CD4-positive, alpha-beta T cell treated with Interleukin-1 beta for 1 hour (primary cell): Measurements from ENCODE around the gene ATP5F1E.

Source experiments
- DNase-seq, 2 donors: peaks; one replicate each; pipeline ENCODE4 v3.0.0-alpha.2; 2020 to 2022

Gene ATP5F1E

DNA sequence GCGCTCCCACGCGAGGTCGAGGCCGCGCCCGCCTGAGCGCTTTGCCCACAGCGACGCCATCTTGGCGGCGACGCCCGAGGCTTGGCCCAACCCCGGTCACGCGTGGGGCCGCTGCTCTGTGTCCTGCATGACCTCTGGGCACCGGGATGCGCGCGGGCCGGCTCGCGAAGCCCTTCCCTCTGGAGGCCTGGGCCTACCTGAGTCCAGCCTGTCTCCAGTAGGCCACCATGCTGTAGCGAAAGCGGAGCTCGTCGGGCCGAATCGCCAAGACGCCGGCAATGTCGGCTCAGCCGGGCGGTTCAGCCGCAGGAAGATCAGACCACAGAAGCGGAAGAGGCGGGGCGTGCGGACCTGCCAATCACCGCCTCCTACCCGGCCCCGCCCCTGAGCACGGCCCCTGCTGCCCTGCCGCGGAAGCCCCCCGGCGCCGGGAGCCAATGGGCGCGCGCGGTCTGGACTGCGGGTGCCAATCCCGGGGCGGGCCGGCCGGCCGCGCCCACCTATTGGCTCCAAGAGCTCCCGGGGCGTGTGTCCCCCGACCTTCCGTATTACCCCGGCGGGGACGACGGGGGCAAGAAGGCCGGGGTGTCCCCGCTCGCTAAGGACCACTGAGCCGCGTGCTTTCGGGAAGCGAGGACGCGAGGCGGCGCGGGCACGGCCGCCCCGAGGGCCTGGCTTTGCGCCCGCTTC, at the start of gene ATP5F1E:
TSS of gene ATP5F1E (minus strand) at position 313 of the 690 bp plus-strand sequence. CDS start at position 229, 84 bp downstream.
- peak; percentile 98 for DNase-seq

DNA sequence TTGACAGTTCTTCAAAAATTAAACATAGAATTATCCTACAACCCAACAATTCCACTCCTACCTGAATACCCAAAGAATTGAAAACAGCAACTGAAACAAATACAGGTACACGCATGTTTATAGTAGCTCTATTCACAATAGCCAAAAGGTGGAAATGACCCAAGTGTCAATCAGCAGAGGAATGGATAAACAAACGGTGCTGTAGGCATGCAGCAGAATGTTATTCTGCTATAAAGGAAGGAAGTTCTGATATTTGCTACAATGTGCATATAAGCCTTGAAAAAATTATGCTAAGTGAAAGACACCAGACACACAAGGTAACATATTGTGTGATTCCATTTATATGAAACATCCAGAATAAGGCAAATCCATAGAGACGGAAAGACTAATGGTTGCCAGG, 48.9 kb upstream of the ATP5F1E start:
- no peak for DNase-seq

DNA sequence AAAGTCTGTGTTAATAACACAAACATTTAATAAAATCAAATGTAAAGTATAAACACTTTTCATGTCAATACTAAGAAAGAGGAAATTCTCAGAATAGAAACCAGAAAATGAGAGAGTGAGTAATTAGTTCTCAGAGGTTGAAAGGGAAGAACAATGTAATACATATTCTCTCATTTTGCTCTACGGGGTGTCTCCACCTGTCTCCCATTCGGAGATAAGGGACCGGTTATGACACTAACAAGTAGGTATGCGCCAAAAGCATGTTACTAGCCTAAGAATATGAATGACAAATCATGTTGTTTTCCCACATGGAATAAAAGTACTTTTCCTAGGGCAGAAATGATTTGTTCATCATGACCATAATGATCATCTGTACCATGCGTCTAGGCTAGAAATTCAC, 46.1 kb upstream of the ATP5F1E start:
- no peak for DNase-seq

DNA sequence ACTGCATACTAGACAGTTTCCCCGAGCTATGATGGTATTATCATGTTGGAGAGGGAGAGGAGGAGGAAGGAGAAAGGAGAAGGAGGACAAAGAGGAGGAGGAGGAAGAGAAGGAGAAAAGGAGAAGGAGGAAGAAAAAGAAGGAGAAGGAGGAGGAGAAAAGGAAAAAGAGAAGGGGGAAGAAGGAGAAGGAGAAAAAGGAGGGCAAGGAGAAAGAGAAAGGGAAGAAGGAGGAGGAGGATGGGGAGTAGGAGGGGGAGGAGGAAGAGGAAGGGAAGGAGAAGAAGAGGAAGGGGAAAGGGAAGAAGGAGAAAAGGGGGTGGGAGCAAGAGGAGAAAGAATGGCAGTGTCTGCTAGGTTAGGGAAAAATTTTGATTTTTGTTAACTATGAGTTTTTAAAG, 45.6 kb upstream of the ATP5F1E start:
- no peak for DNase-seq

DNA sequence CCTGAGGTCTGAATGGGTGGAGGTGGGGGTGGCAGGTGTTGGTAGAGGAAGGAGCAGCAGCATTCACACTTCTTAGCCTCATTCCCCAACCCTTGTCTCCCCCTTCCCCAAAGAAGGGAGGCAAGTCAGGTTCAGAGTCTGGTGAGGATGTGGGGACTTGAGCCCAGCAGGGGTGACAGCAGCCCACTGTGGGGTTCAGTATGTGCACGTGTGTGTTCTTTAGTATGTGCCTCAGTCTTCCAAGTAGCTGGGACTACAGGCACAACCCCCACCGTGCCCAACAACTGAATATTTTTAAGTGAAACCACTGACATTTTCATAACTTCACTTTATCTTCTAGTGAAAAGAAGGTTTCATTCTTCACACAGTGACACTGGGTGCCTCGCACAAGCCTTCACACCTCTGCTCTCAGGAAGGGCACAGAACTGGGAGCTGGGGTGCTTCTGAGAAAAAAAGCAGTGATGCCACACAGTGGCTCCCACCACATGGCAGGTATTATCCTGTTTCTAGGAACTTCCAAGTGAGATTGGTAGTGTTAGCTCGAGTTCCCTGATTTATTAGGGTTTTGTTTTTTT, 43.9 kb upstream of the ATP5F1E start:
- no peak for DNase-seq

DNA sequence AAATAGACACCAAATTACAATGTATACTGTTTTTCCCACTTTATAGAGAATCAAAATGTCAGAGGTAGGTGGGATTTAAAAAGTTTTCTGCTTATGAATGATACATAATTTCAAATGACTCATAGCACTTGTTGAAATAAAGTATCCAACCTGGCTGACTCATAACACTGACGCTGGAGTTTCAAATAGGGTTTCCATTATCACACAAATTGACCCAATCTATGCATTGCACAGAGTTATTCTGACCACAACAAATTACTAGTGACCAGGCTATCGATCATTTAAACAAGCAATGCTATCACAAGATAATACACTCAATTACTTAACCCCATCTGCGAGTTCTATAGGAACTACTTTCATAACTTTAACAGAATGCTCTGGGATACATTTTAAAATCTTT, 42.3 kb upstream of the ATP5F1E start:
- no peak for DNase-seq

DNA sequence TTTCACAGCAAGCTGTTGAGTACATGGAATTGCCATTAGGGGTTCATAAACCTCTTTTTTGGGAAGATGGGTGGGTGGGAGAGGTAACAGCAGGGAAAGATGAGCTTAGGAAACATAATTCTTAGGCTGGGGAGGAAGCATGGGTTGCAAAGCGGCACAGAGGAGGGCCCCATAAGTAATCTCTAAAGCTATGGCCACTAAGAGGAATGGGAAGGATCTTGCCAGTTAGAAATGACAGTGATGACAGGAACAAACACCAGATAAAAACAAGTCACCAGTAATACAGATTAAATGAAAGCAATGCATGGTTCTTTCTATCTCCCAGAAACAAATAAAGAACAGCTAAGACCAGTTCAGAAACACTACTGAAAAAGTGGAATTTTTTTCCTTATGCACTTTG, 41.4 kb upstream of the ATP5F1E start:
- DNase-seq: no peak

DNA sequence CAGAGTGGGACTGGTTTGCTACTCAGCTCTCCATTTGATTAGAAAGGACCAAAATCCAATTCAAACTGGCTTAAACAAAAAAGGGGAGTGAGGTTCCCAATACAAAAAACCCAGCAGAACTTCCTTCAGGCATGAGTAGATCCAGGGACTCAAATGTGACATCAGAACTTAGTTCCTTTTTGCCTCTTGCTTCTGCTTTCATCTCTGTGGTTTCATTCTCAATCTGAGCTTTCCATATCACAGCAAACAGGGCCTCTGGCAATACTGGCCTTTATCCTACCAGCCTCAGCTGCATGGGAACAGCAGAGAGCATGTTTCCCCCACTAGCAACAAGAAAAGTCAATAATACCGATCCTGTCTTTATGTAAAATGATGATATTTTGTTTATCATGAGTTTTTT, 39.1 kb upstream of the ATP5F1E start:
- DNase-seq: no peak

DNA sequence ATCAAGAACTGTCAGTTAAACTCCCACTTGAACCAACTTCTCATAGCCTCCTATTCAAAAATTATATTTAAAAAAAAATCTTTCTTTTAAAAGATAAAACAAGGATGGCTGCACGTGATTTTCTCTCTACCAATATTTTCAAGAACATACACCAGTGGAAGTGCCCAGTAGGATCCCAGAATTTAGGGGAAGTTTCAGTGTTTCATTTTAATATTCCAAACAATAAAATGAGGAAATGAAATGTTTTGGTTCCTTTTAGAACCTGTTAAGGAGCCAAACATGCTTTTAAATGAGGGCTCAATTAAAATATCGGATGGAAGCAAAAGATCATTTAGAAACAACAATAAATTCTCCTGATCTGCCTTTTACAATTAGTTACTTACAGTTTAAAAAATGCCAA, 36.9 kb upstream of the ATP5F1E start:
- no peak for DNase-seq

DNA sequence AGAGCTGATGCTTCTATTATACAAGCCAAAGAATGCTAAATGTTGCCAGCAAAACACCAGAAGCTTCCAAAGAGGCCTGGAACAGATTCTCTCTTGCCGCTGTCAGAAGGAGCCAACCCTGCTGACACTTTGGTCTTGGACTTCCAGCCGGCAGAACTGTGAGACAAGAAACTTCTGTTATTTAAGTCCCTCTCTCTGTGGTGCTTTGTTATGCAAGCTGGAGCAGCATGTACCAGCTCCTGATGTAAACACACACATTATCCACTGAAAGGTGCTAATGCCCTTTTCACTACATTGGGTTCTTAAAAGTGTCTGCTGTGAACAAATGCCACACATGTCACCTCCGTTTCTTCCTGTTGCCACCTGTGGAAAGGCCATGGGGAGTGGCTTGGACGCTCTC, 36.4 kb upstream of the ATP5F1E start:
- DNase-seq: no peak

DNA sequence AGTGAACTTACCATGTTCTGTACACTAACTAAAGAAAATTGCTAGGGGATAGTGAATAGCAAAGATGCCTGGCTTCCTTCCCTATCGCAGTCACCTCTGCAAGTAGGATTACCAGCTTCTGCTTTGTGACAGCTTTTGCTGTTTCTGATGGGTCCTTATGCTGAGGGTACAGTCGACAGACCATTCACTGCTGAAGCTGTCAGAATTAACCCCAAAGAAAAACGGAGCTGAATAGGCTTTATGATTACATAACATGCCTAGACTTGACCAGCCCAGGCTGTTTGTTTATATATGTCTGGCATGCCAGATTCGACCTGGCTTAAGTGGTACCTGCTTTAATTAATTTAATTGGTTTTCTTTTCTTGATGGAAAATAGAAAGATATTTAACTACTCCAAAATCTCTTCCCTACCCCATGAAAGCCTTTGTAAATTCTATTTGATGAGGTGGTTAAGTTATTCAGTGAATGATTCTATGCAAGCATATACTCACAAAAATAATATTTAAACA, 32.1 kb upstream of the ATP5F1E start:
- no peak for DNase-seq

DNA sequence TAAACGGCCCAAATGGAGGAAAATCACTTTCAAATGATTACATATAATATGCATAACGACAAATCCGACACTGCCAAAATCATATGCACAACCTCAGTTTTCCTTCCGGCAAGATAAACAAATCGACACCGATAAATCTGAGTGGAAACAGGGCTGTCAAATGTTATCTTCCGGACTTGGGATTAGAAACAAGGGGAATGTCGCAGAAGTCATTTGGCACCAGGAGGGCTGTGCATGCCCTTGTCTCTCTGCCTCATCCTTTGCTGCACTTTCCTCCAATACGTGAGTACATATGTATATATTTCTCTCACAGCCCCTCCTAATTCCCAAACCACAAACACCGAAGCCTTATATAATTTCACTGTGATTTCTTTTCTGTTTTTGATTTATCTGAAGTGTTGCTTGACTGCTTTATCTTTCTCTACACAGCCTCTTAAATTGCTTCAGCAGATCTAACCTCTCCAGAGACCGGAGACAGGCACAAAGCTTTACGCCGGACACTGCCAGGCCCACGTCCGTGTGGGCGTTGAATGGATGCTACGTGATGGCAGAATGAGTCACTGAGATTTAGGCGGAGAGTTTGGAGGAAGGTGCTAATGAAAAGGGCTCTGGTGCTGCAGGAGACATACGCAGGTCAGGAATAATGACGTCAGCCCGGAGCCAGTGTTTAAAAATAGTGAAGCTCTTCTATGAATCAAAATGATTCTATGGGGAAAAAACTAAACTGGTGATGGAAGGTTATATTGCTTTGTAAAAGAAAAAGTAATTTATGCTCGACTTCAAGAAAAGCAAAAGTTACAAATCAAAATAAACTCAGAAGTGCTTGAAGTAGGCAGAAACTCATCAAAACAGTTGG, 31.5 kb upstream of the ATP5F1E start:
- DNase-seq: no peak

DNA sequence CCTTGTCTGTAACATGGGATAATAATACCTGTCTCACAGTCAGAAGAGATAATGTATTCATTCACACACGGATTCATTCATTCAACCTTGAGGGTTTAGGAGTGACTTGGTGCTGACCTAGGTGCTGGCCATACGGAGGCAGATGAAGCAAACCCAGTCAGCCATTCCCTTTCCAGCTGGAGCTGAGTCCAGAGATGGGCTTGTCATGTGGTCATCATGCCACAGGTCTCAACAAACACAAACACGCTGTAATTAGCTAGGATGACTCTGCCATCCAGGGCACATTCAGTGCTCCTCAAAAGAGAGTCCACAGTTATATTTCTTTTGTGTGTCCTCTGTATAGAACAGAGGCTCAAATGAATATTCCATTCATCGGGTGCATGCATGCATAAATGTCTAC, 29.9 kb upstream of the ATP5F1E start:
- DNase-seq: no peak

DNA sequence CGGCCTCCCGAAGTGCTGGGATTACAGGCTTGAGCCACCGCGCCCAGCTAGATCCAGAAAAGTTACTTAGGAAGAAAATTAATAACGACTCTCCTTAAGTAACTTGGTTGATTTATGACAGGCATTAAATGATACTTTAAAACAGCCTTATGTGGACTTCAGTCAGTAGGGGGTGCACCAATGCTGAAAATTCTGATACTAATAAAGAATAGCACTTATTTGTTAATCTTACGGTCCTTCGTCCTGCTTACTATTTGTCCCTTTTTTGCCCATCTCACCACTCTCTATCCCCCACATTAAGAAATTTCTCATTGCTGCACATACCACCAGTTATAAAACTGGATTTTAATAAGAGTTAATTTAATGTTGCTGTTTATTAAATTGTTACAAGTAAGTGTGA, 23.2 kb upstream of the ATP5F1E start:
- peak in 1 of 2 donors; percentile 49 for DNase-seq

DNA sequence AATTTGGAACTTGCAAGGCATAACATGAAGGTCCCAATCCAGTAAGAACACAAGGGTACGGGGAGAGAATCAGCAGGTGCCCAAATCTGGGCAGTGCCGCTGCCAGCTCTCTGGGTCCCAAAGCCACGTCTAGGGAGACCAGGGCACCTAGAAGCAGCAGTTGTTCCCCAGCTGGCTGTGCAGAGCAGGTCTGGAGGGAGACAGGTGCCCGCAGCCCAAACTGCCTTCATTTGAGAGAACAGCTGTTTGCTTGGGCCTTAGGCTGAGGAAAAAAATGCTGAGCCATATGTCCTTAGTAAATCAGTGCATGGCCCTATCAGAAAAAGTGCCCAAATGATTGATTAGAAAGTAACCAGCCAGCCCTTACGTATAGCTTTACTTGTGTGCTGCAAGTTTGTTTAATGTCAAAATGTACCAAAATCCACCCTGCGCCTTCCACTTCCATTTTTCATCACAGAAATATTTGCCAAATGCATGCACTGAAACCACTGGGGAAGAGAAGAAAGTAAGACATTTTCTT, 19.6 kb upstream of the ATP5F1E start:
- DNase-seq: no peak

DNA sequence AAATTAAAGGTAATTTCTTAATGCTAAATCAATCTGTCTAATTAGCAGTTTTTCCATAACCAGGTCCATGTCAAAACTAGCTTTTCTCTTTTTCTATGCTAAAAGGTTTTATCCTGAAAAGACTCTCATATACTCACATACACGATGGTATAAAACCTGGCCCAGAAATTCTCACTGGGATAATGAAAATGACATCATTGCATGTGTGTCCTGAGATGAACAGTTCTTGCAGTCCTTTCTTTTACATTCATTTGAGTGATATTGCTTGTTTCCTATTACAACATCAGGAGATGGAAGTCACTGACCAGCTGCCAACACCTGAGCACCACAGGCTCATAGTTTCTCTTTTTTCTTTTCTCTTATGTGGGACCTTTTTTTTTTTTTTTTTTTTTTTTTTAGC, 18.3 kb upstream of the ATP5F1E start:
- DNase-seq: no peak

DNA sequence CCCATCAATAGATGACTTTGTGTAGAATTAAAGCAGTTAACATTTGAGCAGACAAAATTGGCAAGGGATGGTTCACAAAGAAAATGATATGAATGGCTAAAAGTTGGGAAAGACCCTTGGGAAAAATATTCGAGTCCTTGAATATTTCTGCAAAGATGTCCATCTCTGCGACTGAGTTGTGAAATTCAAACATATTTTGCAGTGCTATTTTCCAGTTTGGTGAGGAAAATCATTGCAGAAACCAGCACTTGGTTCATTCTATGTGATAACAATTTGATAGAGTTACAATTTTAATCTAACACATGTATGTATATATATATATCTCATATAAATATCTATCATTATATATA, 16.5 kb upstream of the ATP5F1E start:
- DNase-seq: no peak

DNA sequence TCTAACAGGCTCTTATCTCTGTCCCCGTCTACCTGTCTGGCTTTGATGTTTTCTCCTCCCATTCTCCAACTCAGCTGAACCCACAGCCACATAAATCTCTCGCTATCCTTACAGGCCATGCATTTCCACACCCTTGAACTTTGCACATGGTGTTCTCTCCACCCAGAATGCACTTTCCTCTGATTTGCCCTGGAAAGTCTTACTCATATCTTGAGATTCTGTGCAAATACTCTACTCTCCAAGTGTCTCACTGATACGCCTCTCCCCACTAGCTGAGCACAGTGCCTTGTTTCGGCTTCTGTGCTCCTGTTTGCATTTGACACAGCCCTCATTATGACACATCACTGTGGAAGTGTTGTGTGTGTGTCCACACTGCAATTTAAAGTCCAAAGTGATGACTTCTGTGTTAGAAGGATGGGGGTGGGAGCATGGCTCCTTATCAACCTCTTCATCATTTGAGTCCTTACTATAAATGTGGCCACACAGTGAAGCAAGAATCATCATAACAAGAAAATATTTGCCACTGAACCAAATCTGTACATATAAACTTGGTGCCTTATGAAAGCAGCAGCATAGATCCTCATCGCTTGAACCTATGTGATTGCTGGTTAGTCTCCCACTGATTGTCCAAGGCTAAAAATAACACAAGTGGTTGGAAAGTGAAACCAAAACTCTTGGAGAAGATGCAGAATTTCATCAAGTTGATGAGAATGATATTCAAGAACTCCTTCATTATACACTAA, 16.0 kb upstream of the ATP5F1E start:
- no peak for DNase-seq

DNA sequence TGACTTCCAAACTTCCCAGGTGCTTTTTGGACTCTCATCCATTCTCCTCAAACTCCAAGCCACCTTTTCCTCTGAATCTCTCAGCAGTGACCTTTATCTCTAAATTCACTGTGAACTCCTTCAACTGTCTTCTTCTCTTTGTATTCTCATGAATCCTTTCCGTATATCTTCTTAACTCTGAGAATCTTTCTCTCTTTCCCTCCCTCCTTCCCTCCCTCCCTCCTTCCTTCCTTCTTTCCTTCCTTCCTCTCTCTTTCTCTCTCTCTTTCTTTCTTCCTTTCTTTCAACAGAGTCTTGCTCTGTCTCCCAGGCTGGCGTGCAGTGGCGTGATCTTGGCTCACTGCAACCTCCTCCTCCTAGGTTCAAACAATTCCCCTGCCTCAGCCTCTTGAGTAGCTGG, 14.7 kb upstream of the ATP5F1E start:
- DNase-seq: no peak

DNA sequence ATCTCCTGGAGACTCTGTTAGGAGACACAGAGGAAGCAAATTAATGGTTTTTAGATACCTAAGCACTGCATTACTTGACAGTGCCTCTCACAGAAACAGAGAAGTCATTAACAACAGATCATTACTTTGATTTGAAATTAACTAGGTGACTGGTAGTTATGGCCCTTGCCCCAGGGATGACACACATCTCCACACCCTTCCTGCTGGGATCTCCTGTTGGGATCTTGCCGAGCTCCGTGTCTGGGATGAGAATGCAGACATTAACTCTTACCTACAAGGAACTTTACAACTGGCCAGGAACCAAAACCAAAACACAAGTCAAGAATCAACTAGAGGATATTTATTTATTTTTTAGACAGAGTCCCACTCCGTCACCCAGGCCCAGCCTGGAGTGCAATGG, 12.7 kb upstream of the ATP5F1E start:
- no peak for DNase-seq

DNA sequence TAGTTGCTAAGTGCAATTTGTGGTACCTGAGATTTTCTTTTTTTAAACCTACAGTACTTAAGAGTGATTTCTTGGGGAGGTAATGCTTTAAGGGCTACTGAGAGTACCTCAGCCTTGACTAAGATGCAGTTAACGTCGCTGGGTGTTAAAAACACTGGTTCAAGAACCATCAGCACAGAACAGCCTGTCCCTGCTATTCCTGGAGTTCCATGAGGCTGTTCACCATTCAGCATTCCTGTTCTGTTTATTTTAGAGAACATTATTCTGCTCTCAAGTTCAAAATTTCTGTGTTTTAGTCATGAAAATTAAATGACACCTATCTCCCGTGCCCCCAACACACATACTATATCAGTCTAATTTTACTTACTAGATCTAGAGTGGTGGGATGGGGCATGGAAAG, 12.2 kb upstream of the ATP5F1E start:
- DNase-seq: no peak

DNA sequence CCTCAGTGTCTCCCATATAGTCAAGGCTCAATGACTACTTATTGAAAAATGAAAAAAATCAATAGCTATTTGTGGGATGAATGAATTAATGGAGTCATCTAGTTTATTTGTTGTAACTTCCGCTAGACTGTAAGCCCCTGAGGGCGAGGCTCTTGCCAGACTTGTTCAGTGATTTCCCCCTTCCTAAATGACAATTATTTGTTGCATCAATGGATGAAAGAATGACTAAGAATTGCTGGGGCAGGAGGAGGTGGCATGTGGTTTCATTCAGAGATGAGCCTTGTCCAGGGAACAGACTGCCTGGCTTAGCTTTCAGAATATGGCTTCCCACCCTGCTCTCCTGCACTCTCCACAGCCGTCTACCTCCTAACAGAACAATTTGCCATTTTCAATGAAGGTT, 11.6 kb upstream of the ATP5F1E start:
- peak in 1 of 2 donors; percentile 6 for DNase-seq
